Hepatic stellate cell (primary cell): Measurements from ENCODE around the gene SLC35F1.

Experiments used
- DNase-seq: peaks from one replicate; pipeline ENCODE4 v3.0.0; 2011; ENCODE audit warnings: low spot score

Gene SLC35F1

DNA sequence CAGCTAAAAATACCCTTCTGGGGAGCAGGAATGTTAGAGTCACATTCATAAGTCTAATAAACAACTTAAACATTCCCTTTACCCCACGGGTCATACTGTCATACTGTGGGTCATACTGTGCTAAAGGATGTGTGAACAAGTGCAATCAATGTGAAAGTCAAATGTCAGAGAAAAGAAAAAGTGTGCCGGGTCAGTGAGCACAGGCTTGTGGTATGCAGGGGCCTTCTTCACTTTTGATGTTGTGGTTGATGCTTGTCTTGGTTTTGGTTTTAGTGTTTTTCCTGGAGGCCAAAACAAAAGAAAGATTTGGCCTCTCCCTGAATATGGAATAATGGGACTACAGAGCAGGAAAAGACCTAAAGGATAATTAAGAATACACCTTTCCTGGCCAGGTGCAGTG is 373.1 kb downstream of the SLC35F1 start:
- no peak for DNase-seq

DNA sequence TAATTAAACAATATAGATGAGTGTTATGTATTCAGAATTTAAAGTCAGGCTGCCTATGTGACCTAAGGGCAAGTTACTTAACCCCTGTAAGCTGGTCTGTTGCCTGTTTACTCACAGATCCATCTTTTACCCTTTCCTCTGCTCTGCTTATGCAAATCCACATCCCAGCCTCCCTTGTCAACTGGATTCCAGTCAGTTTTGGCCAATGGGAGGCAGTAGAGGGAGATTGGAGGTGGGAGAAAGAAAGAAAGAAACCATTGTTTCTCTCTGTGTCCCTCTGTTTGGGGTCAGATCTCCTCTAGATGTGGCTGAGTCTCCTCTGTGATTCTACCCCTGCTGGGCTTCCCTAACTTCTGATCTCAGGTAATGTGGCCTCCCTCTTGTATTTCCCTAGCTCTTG is 374.2 kb downstream of the SLC35F1 start:
- DNase-seq: no peak

DNA sequence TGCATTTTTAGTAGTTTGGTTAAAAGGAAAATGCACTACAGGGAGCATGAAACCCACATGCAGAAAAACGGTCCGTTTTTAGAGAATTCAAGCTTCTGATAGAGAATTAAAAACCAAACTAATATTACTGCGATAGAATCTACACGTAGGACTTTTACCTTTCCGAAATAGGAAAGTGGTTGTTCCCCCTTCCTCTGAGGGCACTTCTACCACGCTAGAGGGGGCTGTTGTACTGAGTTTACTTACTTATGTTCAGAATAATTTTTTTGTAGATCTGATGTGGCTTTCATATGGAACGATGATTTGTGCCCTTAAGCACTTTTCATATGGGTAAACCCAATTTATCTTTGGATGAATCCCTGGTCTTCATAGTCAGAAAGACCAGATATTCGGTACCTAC is 376.7 kb downstream of the SLC35F1 start:
- DNase-seq: no peak

DNA sequence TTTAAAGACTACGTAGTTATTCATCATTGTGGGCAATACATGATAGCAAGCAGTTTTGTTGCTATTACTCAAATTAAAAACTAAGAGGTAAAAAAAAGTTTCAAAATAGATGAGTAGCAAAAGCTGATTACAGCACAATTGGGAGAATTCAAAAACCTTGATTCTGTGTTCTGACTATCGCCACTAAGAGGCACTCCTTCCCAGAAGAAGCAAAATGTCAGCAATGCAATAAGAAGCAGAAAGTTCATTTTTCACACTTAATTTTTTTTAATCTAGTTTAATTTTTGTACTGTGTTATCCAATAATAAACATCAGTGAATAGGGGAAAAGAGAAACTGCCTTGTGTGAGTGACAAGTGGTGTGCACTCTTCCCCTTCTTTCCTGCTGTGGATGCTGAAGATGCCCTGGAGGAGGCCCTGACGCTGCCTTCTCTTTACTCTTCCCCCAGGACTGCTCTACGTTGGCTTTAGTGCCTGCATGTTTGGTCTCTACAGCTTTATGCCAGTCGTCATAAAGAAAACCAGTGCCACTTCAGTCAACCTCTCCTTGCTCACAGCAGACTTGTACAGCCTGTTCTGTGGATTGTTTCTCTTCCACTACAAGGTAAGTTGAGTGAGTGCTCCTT is 377.8 kb downstream of the SLC35F1 start:
- no peak for DNase-seq

DNA sequence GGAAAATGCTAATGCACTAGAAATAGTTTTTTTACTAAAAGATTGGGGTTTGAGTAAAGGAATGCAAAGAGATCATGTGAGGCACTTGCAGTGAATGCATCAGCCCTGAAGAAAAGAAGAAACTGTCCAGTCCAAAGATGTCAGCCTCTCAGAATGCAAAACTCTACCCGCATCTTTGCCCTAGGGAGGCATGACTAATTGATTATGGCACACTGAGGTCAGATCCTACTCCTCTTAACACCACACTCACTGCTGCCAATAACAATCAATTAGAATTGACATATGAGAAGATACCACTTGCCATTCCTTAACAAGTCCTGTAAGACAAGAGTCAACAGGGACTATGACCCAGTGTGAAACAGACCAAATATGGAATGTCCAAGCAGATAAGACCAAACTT is 378.7 kb downstream of the SLC35F1 start:
- no peak for DNase-seq

DNA sequence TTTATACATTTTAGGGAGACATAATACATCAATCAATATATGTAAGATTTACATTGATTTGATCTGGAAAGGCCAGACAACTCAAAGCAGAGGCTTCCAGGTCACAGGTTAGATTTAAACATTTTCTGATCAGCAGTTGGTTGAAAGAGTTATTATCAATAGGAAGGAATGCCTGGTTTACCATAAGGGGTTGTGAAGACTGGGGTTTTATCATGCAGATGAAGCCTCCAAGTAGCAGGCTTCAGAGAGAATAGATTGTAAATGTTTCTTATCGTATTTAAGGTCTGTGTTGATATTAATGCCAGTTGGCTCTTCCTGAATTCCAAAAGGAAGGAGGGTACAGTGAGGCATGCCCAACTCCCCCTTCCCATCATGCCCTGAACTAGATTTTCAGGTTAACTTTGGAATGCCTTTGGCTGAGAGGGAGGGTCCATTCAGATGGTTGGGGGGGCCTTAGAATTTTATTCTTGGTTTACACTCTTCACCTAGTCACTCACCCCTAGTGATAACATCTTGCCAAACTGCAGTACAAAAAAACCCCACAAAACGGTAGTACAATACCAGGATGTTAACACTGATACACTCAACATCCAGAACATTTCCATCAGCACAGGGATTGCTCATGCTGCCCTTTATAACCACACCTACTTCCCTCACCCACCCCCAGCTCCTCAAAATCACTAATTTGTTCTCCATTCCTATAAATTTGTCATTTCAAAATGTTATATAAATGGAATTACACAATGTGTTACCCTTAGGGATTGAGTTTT is 381.5 kb downstream of the SLC35F1 start:
- no peak for DNase-seq

DNA sequence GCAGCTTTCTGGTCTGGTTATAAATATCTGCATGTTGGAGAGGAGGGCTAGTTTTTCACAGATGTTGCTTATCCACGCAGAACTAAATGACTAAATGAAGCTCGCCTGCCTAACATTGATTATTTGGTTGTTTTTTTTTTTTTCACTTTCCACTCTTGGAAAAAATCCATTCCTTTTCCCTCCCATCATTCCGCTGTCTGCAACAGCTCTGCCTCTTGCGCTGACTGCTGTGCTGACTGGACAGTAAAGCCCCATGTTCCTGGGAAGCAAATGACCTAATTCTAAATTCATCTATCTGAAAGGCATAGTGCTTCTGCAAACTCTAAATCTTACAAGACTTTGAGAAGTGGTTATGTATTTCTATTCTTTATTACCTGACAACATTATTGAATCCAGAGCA is 385.5 kb downstream of the SLC35F1 start:
- DNase-seq: no peak

DNA sequence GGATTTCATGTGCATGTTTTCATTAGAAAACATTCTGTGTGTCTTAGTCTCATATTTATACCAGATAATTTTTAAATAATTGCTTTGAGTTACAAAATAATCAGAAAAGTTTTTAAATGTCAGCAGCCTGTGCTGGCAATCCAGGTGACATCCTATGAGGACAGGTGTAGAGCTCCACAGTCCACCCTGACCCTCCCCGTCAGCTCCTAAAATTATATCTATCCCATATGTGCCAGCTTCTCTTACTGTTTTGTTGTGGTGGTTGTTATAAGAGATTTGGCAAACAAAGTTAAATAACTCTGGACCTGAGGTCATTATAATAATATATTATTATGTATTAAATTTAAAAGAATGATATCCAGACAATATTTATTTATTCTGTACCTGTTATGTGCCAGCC is 387.8 kb downstream of the SLC35F1 start:
- no peak for DNase-seq

DNA sequence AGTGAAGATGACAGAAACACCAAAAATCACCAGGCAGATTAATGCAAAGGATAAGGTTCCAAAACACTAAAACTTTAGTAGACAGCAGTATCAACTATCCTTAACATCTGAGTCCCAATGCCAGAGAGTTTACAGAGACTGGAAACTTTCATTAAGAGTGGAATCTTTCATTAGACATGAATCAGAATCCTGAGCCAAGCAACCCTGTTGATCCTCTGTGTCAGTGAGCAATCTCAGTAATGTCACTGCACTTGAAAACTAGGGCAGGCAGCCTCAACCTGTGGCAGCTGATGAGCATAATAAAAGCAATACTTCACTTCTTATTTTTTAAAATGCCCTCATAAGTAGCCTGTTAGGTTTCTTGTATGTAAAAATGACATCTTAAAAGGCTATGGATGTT is 388.3 kb downstream of the SLC35F1 start:
- no peak for DNase-seq

DNA sequence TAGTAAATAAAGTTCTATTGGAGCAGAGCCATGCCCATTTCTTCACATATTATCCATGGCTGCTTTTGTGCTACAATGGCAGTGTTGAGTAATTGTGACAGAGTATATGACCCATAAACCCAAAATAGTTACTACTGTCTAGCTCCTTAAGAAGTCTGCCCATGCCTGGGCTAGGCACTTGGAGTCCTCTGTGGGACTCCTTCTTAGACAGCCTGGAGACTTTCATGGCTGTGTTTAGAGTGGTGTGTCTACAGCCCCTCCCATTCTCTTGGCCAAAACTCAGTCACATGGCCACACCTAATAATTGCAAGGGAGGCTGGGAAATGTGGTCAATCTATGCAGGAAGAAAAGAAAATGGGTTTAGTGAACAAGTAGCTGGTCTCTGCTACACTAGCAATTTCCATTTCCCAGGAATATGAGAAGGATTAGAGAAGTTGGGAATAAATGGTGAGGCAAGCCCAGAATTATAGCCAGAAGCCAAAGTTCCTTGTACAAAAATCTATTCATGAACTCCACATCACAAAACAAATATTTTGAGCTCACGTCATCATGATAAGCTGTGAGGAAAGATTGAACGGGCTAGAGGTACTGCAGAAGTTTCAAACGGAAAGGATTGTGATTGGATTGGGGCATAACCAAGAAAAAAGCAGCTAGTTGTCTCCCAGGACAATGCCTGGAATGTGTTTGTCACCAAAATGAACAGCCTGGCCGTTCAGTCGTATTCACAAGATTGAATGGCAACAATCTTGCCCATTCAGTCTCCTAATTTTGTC is 389.3 kb downstream of the SLC35F1 start:
- DNase-seq: no peak

DNA sequence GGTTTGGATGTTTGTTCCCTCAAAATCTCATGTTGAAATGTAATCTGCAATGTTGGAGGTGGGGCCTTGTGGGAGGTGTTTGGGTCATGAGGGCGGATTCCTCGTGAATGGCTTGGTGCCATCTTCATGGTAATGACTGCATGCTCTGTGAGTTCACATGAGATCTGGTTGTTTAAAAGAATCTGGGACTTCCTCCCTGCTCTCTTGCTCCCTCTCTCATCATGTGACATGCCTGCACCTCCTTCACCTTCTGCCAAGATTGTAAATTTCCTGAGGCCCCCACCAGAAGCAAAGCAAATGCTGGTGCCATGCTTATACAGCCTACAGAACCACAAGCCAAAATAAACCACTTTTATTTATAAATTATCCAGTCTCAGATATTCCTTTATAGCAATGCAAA is 390.8 kb downstream of the SLC35F1 start:
- no peak for DNase-seq

DNA sequence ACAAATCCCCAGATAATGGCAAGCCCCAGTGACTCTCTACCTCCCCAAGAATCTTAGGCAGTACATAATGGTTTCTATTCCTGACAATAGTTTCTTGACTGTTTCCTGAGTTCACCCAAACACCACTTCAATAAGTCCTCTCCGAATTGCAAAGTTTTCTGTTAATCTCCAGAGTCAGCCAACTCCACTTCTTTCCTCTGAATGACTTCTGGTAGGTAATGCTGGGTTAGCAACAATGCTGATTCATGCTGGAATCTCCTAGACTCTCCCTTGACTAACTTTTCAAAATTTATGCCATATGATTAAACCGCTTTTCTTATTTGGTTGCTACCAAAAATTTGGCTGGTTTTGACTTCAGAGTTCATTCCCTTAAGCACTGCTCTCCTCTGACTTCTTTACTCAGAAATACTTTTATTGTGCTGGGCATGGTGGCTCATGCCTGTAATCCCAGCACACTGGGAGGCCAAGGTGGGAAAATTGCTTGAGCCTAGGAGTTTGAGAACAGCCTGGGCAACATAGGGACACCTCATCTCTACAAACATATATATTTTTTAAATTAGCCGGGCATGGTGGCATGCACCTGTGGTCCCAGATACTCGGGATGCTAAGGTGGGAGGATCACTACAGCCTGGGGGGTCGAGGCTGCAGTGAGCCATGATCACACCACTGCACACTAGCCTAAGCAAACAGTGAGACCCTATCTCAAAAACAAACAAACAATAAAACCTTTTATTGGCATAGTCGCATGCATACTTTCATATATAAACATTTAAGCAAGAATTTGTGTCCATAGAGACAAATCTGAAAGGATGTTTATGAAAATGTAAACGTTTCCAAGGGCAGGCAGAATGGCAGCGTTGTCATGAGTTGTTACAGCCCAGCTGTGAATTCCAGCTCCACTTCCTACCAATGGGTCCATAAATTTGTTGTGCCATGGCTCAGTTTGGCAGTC is 391.7 kb downstream of the SLC35F1 start:
- no peak for DNase-seq

DNA sequence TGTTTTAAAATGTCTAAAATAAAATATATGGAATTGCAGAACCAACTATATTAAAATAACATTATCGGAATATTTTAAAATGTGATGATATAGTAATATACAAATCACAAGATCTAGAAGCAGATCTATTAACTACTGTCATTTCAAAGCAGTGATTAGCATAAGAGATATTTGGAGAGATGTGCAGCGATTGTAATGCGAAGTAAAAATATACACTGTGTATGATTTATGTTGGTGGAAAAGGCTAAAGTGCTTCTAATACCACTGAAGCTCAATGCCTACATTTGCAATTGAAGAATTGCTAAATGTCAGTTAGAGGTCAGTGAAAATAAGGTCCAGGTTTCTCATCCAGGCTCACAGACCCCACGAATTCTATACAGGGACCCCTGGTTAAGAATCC is 392.4 kb downstream of the SLC35F1 start:
- no peak for DNase-seq

DNA sequence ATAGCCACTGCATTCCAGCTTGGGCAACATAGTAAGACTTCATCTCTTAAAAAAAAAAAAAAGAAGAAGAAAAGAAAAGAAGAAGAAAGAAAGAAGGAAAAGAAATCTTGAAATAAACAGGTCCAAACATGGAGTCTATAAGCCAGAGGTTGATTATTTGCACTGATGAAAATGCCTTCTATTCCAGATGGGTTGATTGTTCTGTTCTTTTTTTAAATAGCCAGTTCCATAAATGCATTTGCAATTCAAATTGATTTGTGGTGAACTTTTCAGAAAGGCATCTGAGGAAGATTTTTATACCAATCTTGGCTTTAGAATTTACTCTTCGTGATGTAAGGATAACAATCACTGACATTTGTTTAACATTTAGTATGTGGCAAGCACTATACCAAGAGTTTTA is 397.3 kb downstream of the SLC35F1 start:
- no peak for DNase-seq

DNA sequence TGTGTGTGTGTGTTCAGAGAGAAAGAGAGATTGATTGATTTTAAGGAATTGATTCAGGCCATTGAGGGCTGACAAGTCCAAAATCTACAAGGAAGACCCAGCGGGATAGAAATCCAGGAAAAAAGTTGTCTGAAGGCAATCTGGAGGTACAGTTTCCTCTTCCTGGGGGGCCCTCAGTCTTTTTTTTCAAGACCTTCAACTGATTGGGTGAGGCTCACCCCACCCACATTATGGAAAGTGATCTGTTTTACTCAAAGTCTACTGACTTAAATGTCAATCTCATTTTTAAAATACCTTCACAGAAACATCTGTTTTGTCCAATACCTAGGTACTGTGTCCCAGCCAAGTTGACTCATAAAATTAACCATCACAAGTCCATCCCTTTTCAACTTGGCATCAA is 398.0 kb downstream of the SLC35F1 start:
- no peak for DNase-seq

DNA sequence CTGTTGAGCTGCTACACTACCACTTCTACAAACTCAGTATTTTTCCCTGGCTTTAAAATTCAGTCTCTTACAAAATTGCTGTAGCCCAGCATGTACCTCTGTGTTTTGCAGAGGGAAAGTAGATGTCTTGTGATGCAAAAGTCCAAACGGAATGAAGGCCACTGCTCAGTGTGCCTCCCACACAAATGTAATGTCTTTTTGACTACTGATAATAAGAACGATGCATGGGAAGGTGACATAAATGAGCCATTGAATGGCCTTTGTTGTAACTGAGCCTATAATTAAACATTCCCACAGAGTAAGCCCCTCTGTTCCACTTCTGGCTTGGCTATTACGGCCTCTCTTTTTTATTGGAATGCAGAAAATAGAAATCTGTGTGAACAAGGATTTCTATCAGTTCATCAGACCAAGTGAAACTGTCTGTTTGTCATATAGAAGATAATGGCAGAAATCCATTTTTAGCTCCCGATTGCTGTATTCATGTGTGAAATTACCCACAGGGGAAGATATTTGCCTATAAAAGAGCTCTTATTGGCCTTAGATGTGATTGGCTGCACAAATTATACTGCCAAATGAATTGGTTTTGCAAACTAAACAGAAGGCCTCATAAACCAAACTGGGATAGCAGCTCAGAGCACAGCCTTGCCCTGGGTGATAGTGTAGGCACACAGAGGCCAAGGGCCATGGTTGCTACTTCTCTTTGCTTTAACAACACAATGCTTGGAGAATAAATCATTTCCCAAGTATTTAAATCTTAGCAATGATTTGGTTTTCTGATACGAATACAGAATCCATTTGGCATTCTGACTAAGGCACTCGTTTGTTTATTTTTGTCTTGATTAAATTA is 399.6 kb downstream of the SLC35F1 start:
- no peak for DNase-seq

DNA sequence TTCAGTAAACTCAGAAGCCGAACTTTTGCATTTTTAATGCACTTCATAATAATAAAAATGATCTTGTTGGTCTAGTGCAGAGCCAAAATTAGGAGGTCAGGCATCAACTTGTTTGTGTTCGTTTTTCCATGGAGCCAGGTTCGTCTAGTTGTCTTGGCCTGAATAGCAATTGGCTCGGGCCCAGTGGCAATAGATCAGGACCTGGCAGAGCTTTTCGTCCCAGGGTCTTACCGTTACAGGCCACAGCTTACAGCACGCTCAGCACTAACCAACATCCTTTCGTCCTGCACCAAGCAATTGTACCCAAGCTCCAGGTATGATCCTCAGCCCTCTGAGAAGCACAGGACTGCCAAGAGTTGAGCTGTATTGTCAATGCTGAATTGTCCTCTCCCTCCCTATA is 400.5 kb downstream of the SLC35F1 start:
- DNase-seq: no peak

DNA sequence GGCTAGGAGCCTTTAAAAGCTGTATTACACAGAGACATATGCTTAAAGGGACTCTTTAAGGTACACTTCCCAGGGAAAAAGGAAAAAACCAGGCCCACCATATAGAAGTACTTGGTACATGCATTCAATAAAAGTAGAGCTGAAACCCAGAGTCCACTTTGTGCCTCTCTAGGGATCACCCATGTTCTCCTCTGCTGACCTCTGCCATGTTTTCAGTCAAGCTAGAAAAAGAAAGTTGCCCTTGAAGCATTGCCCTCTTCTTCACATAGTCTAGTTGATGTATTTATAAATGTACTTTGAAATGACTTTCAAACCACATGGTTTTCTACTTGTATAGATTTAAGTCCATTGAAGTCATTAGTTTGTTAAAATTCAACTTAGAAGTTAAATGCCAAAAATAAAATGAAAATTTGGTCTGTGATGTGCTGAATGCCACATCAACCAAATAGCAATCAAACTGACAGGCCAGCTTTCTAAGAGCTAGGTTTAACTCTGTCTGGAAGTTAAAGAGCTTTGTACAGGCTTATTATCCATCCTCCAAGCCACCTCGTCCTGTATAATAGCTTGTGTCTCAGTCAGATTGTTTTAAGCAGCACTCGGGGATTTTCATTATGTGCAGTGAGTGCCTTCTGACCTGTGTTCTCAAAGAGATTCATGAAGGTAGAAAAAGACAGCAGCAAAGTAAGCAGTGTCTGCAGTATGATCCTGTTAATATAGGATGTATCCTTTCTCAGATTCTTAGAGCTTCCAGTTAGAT is 402.5 kb downstream of the SLC35F1 start:
- DNase-seq: no peak

DNA sequence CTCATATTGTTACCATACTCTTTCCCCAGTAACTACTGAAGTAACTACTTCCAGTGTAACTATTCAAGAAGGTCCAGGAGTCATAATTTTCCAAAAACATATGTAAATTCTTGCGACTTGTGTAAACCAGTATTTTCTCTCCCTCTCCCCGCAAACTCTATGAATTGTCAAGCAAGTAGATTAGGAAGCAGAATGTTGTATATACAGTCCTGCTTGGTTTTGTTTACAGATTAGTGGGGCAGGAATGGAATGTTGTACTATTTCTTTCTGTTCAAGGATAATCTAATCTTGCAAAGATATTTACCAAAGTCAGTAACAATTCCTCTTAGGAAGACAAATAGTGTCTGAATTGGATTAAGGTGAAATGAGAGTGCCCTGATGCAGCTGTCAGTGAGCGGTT is 406.1 kb downstream of the SLC35F1 start:
- DNase-seq: no peak

DNA sequence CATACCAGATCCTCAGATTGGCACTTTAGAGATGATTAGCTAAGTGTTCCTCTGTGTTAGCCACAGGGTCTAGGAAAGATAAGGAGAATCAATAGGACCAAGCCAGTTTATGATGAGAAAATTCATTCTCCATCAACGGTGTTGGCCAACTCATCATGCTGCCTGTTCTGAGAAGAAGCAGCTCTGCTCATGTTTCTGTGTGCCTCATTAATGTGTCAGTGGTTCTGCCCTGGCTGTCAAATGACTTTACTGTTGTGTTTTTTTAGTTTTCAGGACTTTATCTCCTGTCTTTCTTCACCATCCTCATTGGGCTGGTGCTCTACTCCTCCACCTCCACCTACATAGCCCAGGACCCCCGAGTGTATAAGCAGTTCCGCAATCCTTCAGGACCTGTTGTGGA is 406.7 kb downstream of the SLC35F1 start:
- no peak for DNase-seq
